Measurements from ENCODE around the gene HEATR5B.
A peak's percentile ranks its signal among the peaks of the same experiment; 100 is the strongest.
"Not testable (repeated sequence)": the region's sequence is repeated elsewhere in the genome, so short reads cannot be mapped to it uniquely, and the experiment has no call there.

HEATR5B gene

GRCh38 chr2:36981911-36982310, 102.3 kb downstream of the HEATR5B start:
- no peak for DNase-seq (ENCODE audit: low spot score)

- not testable (repeated sequence) for DNase-seq (ENCODE audit: low spot score)
These were observed 105.2 kb downstream of the HEATR5B start for GRCh38 chr2:36979007-36979406.

DNA sequence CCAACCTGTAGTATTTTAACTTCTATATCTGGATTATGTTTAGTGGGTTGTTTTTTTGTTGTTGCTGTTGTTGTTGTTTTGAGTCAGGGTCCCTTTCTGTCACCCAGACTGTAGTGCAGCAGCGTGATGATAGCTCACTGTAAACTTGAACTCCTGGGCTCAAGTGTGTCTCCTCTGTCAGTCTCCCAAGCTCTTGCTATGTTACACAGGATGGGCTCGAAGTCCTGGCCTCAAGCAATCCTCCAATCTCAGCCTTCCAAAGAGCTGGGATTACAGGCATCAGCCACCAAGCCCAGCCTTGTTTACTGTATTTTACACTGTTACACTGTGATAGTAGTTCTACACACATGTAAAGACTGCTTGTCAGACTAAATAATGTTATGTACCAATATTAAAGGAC, 108.1 kb downstream of the HEATR5B start:
- DNase-seq (ENCODE audit: low spot score) = no peak

DNA sequence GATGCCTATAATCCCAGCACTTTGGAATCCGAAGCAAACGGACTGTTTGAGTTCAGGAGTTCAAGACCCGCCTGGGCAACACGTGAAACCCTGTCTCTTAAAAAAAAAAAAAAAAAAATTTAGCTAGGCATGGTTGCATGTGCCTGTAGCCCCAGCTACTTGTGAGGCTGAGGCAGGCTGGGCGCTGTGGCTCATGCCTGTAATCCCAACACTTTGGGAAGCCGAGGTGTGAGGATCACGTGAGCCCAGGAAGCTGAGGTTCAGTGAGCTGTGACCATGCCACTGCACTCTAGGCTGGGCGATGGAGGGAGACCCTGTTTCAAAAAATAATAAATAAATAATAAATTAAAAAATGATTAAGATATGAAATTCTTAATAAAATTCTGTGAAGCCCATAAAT, 108.9 kb downstream of the HEATR5B start:
- no peak for DNase-seq (ENCODE audit: low spot score)

GRCh38 chr2:36973320-36973719, 110.9 kb downstream of the HEATR5B start:
- no peak for DNase-seq (ENCODE audit: low spot score)

DNA sequence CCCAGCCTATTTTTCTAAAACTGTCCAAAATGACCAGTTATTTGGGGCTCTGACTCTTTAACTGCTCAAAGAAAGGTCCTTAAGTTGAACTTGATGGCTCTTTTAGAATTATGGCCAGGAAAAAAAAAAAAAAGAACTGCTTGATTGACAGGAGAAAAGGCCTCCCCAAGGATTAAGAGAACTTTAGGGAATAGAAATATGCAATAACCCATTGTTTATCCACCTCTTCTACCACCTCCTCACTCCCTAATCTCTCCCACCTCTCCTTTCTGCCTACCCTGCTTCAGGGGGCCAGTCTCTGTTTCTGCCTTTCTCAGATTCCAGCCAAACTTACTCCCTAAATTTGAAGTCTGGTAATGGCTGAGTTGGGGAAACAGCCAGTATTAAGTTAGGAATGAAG, 112.2 kb downstream of the HEATR5B start:
- no peak for DNase-seq (ENCODE audit: low spot score)

DNA sequence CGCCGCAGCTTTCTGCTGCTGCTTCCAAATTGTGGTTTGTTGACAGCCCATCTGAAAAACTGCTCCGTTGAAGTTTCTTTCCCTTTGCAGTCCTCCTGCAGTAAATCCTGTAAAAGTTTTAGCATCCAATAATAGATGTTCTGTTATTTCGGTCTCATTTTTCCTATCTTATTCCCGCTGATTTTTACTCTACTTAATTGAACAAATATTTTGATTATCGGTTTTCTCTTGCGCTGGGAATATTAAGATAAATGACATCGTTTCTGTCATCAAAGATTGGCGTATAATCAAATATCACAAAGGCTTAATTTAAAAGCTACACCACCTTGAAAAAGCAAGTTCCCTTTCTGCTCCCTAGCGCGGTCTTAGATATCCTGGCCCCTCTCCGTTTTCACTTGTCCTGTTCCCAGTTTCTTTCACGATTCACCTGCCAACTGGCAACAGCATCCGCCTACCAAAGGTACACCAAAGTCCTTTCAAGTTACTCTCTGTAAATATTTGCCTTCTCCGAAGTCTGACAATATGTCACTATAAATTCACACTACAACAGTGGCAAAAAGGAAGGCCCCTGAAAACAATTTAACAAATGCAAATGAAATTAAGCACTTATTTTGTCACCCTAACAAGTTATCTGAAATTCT, 116.8 kb downstream of the HEATR5B start:
- no peak for DNase-seq (ENCODE audit: low spot score)

- DNase-seq (ENCODE audit: low spot score) = peak; percentile 96
These were observed 117.6 kb downstream of the HEATR5B start, which contains the start of gene STRN for GRCh38 chr2:36966370-36967235. TSS of gene STRN (minus strand) at chr2:36966536. CDS start at chr2:36966463, 73 bp downstream.

- DNase-seq (ENCODE audit: low spot score) = peak; percentile 53
These were observed 118.3 kb downstream of the HEATR5B start for GRCh38 chr2:36965751-36966369.

GRCh38 chr2:36965206-36965605, 119.0 kb downstream of the HEATR5B start:
- DNase-seq (ENCODE audit: low spot score) = no peak

GRCh38 chr2:36964496-36965058, 119.6 kb downstream of the HEATR5B start:
- peak; percentile 9 for DNase-seq (ENCODE audit: low spot score)

DNA sequence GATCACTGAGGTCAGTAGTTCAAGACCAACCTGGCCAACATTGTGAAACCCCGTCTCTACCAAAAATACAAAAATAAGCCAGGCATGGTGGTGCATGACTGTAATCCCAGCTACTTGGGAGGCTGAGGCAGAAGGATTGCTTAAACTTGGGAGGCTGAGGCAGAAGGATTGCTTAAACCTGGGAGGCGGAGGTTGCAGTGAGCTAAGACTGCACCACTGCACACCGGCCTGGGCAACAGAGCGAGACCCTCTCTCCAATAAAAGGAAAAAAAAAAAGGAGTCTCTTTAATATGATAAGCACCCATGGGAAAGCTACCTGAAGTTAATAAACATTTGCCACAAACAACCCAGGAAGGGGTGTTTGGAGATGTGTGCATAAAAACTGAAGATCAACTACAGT, 120.4 kb downstream of the HEATR5B start:
- DNase-seq (ENCODE audit: low spot score) = no peak

DNA sequence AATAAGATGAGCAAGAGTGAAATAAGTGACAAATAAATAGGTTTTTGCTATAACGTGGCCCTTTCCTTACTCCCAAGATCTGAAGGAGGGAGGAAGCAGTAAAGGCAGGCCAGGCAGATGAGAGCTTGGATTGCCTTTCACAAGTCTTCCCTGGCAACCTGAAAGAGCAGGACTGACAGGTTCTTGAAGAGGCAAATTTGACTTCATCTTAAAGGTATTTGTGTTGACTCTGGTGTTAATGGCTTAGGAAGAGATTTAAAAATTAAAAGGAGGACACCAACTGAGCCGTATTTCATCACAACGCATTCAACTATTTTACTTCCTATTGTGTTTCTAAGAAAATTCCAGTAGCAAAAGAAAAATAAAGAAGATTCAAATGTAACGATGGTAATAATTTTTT, 121.1 kb downstream of the HEATR5B start:
- no peak for DNase-seq (ENCODE audit: low spot score)

DNA sequence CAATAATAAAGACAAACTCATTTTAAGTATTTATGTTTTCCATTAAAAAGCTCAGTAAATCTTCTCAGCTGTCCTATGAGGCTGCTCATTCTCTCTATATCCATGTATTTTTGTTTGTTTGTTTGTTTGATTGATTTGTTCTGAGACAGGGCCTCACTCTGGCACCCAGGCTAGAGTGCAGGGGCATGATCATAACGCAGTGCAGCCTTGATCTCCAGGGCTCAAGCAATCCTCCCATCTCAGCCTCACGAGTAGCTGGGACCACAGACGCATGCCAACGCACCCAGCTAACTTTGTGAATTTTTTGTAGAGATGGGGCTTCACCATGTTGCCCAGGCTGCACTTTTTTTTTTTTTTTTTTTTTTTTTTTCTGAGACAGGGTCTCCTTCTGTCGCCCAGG, 123.4 kb downstream of the HEATR5B start:
- no peak for DNase-seq (ENCODE audit: low spot score)

DNA sequence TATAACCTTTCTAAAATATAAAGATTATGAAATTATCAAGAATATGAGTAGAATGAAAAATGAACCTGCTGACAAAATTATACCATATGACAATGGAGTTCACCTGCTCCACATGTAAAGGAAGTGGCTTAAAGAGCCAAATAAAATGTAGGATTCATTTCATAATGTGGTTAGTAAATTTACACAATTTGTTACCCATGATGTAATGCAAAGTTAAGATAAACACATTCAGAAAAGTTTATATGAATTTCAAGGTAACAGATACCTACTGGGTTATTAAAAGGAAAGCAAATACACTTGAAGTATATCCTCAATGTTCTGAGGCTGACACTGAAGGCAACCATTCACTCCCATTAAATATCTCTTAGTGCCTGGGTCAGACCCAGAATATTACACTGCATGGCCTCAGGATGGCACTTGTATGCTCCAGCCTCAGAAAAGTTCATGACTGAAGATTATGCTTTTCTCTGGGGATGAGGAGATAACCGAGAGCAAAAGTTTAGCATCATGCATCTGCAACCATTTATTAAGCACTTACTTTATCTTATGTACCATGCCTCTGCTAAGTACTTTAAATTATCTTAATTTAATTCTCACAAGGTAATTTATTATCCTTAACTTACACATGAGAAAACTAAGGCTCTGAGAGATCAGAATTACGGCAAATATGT, 124.0 kb downstream of the HEATR5B start:
- DNase-seq (ENCODE audit: low spot score) = peak; percentile 14

- no peak for DNase-seq (ENCODE audit: low spot score)
These were observed 129.1 kb downstream of the HEATR5B start for GRCh38 chr2:36954977-36955607.

- no peak for DNase-seq (ENCODE audit: low spot score)
These were observed 131.4 kb downstream of the HEATR5B start for GRCh38 chr2:36952748-36953197.

DNA sequence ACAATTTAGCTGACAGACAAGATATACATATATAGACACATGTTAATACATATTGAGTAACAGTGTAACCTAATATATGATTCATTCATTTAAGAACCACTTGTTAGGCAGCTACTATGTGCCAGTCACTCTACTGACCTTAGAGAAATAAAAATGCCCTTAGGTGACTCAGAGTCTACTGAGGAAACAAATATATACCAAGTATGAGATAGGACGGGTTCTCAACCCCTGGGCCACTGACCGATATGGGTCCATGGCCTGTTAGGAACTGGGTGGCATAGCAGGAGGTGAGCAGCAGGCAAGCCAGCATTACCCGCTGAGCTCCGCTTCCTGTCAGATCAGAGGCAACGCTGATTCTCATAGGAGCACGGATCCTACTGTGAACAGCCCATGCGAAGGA, 132.6 kb downstream of the HEATR5B start:
- no peak for DNase-seq (ENCODE audit: low spot score)

DNA sequence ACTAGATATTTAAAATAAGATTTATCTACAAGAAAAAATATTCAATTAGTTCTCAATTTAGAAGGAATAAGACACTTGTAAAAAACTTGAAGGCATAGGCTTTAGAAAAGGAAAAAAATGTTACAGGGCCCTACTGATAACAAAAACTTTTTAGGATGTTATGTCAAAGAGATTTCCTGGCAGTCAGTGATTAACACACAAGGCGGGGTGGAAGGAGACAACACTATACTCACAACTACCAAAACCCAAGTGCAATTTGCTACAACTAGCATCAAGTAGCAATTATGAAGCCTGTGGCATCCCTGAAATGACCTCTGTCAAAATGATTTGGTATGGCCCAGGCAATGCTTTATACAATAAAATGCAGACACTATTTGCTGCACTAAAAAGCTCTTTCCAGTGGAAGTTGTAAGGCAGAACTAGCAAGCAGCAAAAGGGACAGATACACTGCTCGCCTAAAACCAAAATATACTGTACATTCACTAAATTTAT, 133.1 kb downstream of the HEATR5B start:
- no peak for DNase-seq (ENCODE audit: low spot score)

GRCh38 chr2:36949845-36950244, 134.3 kb downstream of the HEATR5B start:
- DNase-seq (ENCODE audit: low spot score) = no peak

DNA sequence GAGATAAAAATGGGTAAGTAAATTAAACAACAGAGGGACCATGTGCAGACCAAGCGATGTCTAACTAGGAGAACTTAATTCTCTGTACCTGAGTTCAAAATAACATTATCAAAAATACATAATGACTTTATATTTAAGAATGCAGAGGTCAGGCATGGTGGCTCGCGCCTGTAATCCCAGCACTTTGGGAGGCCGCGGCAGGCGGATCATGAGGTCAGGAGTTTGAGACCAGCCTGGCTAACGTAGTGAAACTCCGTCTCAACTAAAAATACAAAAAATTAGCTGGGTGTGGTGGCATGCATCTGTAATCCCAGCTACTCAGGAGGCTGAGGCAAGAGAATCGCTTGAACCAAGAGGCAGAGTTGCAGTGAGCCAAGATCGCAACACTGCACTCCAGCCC, 138.9 kb downstream of the HEATR5B start:
- DNase-seq (ENCODE audit: low spot score) = not testable (repeated sequence)

Measured in NAMALWA (cell line).